GM03348 (cell line): ENCODE results near the gene DPPA3.
"Not testable (repeated sequence)": the region's sequence is repeated elsewhere in the genome, so short reads cannot be mapped to it uniquely, and the experiment has no call there.

Source experiments
- DNase-seq: peaks from one replicate; pipeline ENCODE4 v3.0.0; 2012; ENCODE audit warnings: low spot score

DPPA3 gene

GRCh38 chr12:7711133-7711532 is at the start of gene DPPA3:
DPPA3 (plus strand) TSS chr12:7711433; CDS start chr12:7711571, 138 bp downstream.
- no peak for DNase-seq

GRCh38 chr12:7661741-7662140 is 49.5 kb upstream of the DPPA3 start:
- DNase-seq: no peak

GRCh38 chr12:7666595-7666994 is 44.6 kb upstream of the DPPA3 start:
- DNase-seq: no peak

GRCh38 chr12:7667125-7667524 is 44.1 kb upstream of the DPPA3 start:
- DNase-seq: peak; percentile 53

GRCh38 chr12:7668171-7668570 is 43.1 kb upstream of the DPPA3 start:
- no peak for DNase-seq

GRCh38 chr12:7675455-7675854 is 35.8 kb upstream of the DPPA3 start:
- not testable (repeated sequence) for DNase-seq

- peak; percentile 82 for DNase-seq
Observed at GRCh38 chr12:7677432-7677888, 33.8 kb upstream of the DPPA3 start.

- no peak for DNase-seq
Observed at GRCh38 chr12:7678744-7679143, 32.5 kb upstream of the DPPA3 start.

GRCh38 chr12:7679251-7680045 is 31.8 kb upstream of the DPPA3 start:
- DNase-seq: no peak

GRCh38 chr12:7681535-7681934 is 29.7 kb upstream of the DPPA3 start:
- DNase-seq: no peak

GRCh38 chr12:7693793-7694192 is 17.4 kb upstream of the DPPA3 start:
- DNase-seq: no peak

- DNase-seq: no peak
Observed at GRCh38 chr12:7694556-7695236, 16.5 kb upstream of the DPPA3 start.

GRCh38 chr12:7695237-7695560 is 16.0 kb upstream of the DPPA3 start:
- no peak for DNase-seq

GRCh38 chr12:7695566-7696197 is 15.6 kb upstream of the DPPA3 start, which contains the start of gene GDF3:
GDF3 (minus strand) TSS chr12:7695775; CDS start chr12:7695728, 47 bp downstream.
- DNase-seq: peak; percentile 20

- no peak for DNase-seq
Observed at GRCh38 chr12:7705846-7706245, 5.4 kb upstream of the DPPA3 start.

- no peak for DNase-seq
Observed at GRCh38 chr12:7709969-7710675, 1.1 kb upstream of the DPPA3 start.

GRCh38 chr12:7712841-7713442 is 1.7 kb downstream of the DPPA3 start:
- DNase-seq: no peak

- peak; percentile 20 for DNase-seq
Observed at GRCh38 chr12:7716381-7716780, 5.1 kb downstream of the DPPA3 start.

GRCh38 chr12:7719946-7720730 is 8.9 kb downstream of the DPPA3 start:
- no peak for DNase-seq

GRCh38 chr12:7723926-7724325 is 12.7 kb downstream of the DPPA3 start:
- no peak for DNase-seq

GRCh38 chr12:7729746-7730145 is 18.5 kb downstream of the DPPA3 start:
- DNase-seq: no peak
